Endothelial cell (in vitro differentiated cells): ENCODE results near the gene CDH8. TPM values are rescaled to one million over a fixed set of nuclear protein-coding genes. Genes with fewer than 3 reads are reported as not detected.

Experiments used
- DNase-seq: peaks from one replicate; pipeline ENCODE4 v3.0.0; 2021; ENCODE audit warnings: low spot score
- H3K27ac Mint-ChIP-seq: one replicate; pipeline ENCODE4 v1.8.0; 2021; ENCODE audit warnings: mixed read lengths, inconsistent platforms; ENCODE audit not compliant: unreplicated experiment
- H3K27me3 Mint-ChIP-seq: one replicate; pipeline ENCODE4 v1.8.0; 2021; ENCODE audit warnings: mild to moderate bottlenecking, moderate library complexity, mixed read lengths, inconsistent platforms; ENCODE audit not compliant: unreplicated experiment
- H3K36me3 Mint-ChIP-seq: one replicate; pipeline ENCODE4 v1.8.0; 2021; ENCODE audit warnings: mild to moderate bottlenecking, low read depth, mixed read lengths, inconsistent platforms; ENCODE audit not compliant: unreplicated experiment
- H3K4me1 Mint-ChIP-seq: one replicate; pipeline ENCODE4 v1.8.0; 2021; ENCODE audit warnings: mild to moderate bottlenecking, mixed read lengths, inconsistent platforms; ENCODE audit not compliant: unreplicated experiment
- H3K4me3 Mint-ChIP-seq: one replicate; pipeline ENCODE4 v1.8.0; 2021; ENCODE audit warnings: mild to moderate bottlenecking, mixed read lengths, inconsistent platforms; ENCODE audit not compliant: unreplicated experiment
- H3K9me3 Mint-ChIP-seq: one replicate; pipeline ENCODE4 v1.8.0; 2021; ENCODE audit warnings: mixed read lengths, inconsistent platforms; ENCODE audit not compliant: unreplicated experiment
- total RNA-seq: library from RNA; stranded (reverse); fragmentation: NEBNext Ultra II Directional; extraction: Animal tissue kit (Norgen Biotek cat#: 25700); gene quantifications from one replicate; pipeline ENCODE4 v1.2.1, GENCODE V29; 2021; ENCODE audit not compliant: unreplicated experiment
- TF ChIP-seq, protein P1 (sequence below): fragments of 200-600 bp; sonication (generic); IDR thresholded peaks from one replicate; pipeline ENCODE4 v1.5.0; 2021; ENCODE audit warnings: antibody characterized with exemption; ENCODE audit not compliant: unreplicated experiment

CDH8 gene
- total RNA-seq, 1 donor from 2014 or later: 6.4 TPM

DNA sequence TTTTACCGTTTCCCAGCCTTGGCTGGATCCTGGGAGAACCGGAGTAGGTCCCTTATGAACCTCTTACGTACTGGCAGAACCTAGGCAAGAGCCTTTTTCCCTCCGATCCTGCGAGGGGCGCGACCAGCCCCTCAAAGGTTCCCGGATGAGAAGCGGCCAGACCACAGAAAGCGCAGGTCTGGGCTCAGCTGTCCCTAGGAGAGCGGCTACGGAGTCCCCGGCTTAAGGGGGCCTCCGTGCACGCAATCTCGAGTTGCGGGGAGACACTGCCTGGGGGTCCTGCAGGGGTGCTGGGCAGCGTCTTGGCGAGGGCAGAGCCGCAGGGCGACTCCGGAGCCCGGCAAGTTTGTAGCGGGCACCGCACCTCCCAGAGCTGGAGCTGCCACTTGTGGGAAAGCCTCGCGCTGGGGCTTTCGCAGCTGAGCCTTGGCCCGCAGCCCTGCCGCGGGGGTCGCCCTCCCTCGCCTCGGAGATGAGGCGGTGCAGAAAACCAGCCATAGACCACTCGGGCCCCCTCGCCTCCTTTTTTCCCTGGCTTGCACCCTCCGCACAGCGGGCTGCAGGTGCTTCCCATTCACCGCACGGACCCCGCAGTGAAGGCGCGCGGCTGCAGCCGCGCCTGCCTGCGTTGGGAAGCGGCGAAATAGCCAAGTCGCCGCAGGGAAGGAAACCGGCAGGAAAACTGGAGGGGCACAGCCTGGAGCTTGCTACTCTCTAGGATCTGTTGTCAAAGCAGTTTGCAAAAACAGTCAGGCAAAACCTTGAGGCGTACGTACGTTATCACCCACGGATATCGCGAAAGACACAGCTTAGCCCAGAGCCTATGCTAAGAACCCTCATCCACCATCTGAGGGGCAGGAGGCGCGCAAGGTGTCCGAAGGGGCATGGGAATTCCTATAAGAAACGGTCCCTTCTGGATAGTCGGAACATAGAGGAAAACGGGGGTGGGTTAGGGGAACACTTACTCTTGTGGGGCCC lies 834 bp downstream of the CDH8 start:
- H3K4me3 Mint-ChIP-seq: peak overlapping the region; percentile 89
- no peak overlapping the region for H3K27ac Mint-ChIP-seq
- no peaks in the 10 kb centered on the region for H3K9me3 Mint-ChIP-seq
- H3K4me1 Mint-ChIP-seq: peaks cover 10% of the 10 kb centered on the region
- TF ChIP-seq, protein P1, sequence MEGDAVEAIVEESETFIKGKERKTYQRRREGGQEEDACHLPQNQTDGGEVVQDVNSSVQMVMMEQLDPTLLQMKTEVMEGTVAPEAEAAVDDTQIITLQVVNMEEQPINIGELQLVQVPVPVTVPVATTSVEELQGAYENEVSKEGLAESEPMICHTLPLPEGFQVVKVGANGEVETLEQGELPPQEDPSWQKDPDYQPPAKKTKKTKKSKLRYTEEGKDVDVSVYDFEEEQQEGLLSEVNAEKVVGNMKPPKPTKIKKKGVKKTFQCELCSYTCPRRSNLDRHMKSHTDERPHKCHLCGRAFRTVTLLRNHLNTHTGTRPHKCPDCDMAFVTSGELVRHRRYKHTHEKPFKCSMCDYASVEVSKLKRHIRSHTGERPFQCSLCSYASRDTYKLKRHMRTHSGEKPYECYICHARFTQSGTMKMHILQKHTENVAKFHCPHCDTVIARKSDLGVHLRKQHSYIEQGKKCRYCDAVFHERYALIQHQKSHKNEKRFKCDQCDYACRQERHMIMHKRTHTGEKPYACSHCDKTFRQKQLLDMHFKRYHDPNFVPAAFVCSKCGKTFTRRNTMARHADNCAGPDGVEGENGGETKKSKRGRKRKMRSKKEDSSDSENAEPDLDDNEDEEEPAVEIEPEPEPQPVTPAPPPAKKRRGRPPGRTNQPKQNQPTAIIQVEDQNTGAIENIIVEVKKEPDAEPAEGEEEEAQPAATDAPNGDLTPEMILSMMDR: no peak
- H3K36me3 Mint-ChIP-seq: no peaks in the 10 kb centered on the region
- H3K27me3 Mint-ChIP-seq: peaks cover 15% of the 10 kb centered on the region
- peak; percentile 51 for DNase-seq

DNA sequence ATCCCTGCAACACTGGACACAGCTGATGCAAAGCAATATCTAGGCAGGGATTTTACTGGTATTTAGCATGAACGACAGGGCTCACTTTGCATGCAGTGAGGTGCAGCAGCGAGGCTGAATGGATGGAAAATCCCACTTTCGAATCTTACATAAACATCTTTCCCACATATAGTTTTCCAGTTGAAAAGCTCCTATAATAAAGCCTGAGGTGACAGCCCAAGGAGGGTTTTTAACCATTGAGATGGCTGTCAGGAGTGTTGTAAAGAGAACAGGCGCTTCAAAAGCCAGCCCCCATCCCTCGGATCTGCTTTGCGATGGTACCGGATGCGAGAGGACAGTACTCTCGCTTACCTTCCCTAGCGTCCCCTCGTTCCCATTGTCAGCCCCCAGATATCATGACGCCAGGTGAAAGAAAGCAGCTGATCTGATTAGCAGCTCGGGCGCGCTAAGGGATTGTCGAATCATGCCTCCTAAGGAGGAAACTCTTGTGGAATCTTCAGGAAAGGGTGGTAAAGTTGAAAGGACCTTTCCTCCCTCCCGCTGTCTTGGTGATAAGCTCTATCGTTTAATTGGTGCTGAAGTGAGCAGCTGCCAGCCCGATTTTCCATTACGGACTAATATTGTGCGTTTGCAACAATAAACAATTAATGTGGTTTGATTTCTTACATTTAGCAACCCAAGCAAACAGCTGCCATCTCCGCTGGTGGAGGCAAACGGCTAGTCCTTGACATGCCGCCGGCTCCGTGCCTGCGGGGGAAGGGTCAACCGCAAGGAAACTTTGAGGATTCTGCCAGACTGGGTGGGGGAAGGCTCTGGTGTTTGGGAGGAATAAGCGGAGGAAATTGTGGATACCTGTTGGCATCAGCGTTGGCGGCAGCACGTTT lies 1.8 kb downstream of the CDH8 start:
- Mint-ChIP-seq H3K4me1 (peaks cover 10% of the 10 kb centered on the region), H3K36me3 (no peaks in the 10 kb centered on the region), H3K27ac (no peak overlapping the region), H3K9me3 (no peaks in the 10 kb centered on the region), H3K4me3 (peak overlapping the region; percentile 89), H3K27me3 (peaks cover 15% of the 10 kb centered on the region)
- TF ChIP-seq, protein P1: no peak
- peak; percentile 33 for DNase-seq

DNA sequence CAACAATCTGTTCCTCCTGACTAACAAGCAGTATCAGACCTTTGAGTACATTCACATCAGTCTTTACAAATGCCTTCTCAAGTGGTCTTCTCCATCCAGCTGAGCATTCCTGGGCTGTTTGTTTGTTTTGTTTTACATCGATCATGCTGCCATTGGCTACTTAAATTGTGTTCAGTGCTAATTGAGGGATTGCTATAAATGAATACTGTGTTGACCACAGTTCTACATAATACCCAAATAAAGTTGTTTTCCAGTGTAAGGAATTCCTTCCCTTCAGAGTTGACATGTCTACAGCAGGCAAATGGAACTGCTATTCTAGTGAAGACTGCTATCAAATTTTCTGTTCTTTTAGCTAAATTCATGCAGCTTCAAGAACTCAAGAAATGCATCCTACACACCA lies 3.2 kb downstream of the CDH8 start:
- no peak overlapping the region for H3K27ac Mint-ChIP-seq
- peaks cover 10% of the 10 kb centered on the region for H3K4me1 Mint-ChIP-seq
- no peak overlapping the region for H3K4me3 Mint-ChIP-seq
- no peaks in the 10 kb centered on the region for H3K9me3 Mint-ChIP-seq
- H3K36me3 Mint-ChIP-seq: no peaks in the 10 kb centered on the region
- DNase-seq: no peak
- TF ChIP-seq, protein P1: no peak
- peaks cover 15% of the 10 kb centered on the region for H3K27me3 Mint-ChIP-seq

DNA sequence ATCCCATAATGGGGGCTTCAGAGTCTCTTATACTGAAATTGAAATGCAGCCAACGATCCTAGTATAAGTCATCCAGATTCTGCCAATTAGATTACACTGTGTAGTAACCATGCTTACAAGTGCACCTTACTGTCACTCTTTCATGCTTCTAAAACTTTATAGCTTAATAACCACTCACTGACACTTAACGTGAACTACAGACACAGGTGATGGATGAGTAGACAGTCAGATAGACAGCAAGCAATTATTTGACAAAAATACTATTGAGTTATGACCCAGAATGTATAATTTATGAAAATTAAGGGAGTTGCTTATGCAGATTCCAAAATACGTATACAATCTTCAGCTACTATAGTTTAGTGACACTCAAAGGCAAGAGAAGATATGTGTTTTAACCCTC lies 6.3 kb downstream of the CDH8 start:
- Mint-ChIP-seq H3K4me3 (no peak overlapping the region), H3K9me3 (no peaks in the 10 kb centered on the region), H3K27ac (no peak overlapping the region), H3K4me1 (peaks cover 10% of the 10 kb centered on the region), H3K27me3 (peaks cover 11% of the 10 kb centered on the region), H3K36me3 (no peaks in the 10 kb centered on the region)
- no peak for DNase-seq
- TF ChIP-seq, protein P1: no peak
